NCI-H774 (cell line): Measurements from ENCODE around the gene FLT1.

Source experiments
- DNase-seq: peaks from one replicate; lab custom pipeline; 2025; lab: John Stamatoyannopoulos, UW

FLT1 gene

GRCh38 chr13:28488376-28489005, 6.4 kb downstream of the FLT1 start:
- DNase-seq, result no peak

- no peak for DNase-seq
Measured at GRCh38 chr13:28485996-28486543, 8.9 kb downstream of the FLT1 start.

- DNase-seq, result no peak
Measured at GRCh38 chr13:28485551-28485950, 9.4 kb downstream of the FLT1 start.

- DNase-seq, result no peak
Measured at GRCh38 chr13:28485097-28485496, 9.8 kb downstream of the FLT1 start.

- no peak for DNase-seq
Measured at GRCh38 chr13:28483313-28483931, 11.5 kb downstream of the FLT1 start.

DNA sequence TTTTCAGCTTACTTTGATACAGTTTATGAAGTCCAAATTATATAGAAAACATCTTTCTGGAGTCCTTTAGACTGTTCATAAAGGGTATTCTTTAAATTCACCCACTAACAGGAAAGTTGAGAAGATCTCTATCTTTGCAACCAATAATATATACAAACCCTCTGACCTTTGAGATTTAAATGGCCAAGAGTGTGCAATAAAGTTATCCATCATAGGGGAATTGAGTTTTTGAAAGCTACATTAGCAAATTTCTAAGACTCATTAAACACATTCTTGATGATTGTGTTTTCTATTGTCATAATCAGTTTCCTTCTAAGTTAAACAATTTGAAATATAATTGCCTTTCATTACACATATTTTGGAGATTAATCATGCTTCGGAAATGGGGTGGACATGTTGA, 15.9 kb downstream of the FLT1 start:
- DNase-seq, result no peak

- no peak for DNase-seq
Measured at GRCh38 chr13:28478127-28478526, 16.8 kb downstream of the FLT1 start.

GRCh38 chr13:28477709-28477973, 17.3 kb downstream of the FLT1 start:
- DNase-seq, result no peak

GRCh38 chr13:28476919-28477708, 17.8 kb downstream of the FLT1 start:
- no peak for DNase-seq

DNA sequence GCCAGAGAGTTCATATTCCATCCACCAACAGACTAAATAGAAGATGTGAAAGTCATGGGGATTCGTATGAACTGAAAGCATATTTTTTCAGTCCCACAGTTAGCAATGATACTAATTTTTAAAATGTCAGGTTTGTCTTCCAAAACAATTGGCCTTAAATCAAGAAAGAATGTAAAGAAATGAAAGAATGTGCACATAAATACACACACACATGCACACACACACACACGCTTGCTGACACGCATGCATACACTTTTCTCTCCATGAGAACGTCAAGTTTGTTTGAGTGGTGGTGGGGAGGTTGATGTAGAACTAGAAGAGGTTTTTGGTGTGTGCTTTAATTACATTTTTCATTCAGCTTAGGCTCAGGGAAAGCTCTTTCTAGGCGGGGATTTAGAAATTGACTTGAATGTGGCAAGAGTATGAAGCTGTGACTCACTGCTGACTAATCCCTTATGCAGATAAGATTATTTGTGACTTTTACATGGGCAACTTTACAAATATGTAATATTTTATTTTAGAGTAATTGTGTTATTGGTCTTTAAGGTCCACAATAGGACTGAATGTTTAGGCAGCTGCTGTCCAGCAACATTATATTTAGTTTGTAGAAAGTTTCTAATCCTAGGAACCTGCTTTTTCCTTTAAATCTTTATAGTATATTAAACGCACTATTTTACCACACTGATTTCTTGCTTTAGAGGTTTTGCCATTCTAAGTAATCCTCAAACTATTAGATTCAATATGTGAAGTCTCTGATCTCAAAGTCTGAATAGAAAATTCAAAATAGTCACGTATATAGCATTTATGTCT, 18.8 kb downstream of the FLT1 start:
- DNase-seq, result no peak

GRCh38 chr13:28474491-28475134, 20.3 kb downstream of the FLT1 start:
- no peak for DNase-seq

DNA sequence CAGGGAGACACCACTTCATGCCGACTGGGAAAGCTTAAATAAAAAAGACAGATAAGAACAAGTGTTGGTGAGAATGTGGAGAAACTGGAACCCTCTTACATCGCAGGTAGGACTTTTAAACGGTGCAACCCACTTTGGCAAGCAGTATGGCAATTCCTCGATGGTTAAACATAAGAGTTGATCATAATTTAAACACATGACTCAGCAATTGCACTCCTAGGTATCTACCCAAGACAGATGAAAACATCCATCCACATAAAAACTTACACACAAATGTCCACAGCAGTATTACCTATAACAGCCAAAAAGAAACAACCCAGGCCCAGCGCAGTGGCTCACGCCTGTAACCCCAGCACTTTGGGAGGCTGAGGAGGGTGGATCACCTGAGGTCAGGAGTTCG, 21.9 kb downstream of the FLT1 start:
- DNase-seq, result no peak

DNA sequence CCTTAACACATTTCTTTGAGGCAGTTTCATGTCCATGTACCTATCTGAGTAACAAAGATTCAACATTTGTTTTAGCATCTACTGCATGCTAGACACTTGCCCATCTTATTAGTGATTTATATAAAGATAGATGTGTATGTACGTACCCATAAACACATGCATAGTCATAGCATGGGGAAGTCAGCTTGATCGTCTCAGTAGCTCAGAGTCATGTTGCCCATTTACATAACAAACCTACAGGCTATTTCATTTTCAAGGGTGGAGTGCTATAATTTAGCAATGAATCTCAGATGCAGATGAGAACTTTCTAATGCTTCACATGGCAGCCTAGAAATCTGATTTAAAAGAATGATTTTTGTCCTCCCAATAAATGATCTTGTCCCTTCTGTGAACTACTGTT, 23.5 kb downstream of the FLT1 start:
- DNase-seq, result no peak

GRCh38 chr13:28470296-28470695, 24.6 kb downstream of the FLT1 start:
- DNase-seq, result no peak

DNA sequence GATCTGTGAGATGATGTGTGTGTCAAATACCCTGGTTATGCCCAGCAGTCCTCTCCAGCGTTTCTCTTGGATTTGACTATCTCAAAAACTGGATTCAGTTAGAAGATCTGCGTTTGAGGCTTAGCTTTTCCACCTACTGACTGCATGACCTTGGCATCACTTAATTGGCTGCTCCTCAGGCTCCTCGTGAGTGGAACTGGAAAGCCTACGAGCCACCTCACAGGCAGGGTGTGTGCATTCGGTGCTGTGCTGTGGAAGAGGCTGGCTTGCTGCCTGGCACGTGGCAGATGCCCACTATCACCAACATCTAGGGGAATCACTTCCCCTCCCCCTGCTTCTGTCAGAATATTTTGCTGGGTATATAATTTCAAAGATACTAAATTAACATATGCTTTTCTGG, 25.6 kb downstream of the FLT1 start:
- DNase-seq, result no peak

DNA sequence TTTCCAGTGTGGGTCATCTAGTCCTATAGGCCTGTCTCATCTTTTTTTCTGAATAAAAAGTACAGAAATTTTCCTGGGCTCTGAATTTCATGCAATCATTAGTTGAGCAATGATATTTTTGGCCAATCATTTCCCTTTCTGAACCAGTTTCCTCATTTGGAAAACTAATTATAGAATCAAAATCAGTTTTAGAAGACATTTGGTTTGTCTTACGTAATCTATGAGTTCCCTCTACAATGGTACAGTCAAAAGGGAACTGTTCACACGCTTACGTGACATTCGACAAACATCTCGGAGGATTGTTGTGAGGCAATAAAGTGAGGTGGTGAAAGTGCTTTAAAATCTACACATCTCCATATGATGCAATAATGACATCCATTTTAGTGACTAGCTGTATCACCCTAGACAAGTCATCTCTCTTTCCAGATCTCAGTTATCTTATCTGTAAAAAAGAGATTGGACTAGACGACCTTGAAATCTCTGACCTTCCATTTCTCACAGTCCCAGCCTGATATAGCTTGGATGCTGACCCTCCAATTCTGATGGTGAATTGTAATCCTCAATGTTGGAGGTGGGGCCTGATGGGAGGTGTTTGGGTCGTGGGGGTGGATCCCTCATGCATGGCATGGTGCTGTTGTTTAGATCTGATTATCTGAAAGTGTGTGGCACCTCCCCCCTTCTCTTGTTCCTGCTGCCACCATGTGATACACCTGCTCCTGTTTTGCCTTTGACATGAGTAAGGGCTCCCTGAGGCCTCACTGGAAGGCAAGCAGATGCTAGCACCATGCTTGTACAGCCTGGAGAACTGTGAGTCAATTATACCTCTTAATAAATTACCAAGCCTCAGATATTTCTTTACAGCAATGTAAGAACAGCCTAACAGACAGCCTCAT, 26.7 kb downstream of the FLT1 start:
- DNase-seq, result no peak

DNA sequence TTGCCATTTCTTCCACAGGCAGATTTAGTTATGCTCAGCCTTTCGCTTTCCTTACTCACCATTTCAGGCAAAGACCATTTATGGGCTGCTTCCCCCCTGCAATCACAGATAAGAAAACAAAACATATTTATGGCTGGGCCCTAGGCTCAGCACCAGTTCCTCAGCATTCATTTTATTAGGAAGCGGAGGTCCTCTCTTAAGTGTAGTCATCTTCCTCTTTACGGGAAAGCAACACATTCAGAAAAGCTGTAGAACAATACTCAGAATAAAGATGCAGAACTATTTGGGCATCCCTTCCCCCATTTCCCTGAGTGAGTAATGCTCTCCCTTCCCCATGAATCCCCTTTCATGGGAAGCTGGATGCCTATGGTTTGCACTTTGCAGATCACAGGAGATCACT, 27.9 kb downstream of the FLT1 start:
- DNase-seq, result no peak

GRCh38 chr13:28466151-28466550, 28.8 kb downstream of the FLT1 start:
- DNase-seq, result no peak

DNA sequence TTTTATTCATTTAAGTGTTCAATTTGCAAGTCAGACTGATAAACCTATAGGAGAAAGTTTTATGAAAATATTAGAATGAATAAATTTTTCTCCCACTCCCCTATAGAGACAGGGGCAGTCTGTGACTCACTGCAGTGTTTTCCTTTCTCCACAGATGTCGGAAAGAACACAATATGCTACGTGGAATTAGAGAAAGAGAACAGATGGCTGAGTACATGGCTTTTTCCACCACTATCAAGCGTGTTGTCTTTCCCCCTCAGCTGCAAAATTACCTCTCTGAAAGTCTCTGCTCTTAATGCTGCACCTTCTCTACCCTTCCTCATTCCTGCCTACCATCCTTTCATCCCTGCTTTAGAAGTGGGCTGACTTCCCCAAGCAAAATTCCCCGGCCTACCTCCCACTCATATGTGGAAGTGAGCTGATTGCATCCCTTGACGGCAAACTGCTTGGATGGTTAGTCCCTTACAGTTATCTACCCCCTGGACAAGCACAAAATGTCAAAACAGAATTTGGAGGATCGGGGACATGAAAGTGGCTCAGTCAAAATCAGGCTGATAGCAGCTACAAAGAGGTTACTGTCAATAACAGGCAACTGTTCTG, 30.0 kb downstream of the FLT1 start:
- DNase-seq, result no peak

DNA sequence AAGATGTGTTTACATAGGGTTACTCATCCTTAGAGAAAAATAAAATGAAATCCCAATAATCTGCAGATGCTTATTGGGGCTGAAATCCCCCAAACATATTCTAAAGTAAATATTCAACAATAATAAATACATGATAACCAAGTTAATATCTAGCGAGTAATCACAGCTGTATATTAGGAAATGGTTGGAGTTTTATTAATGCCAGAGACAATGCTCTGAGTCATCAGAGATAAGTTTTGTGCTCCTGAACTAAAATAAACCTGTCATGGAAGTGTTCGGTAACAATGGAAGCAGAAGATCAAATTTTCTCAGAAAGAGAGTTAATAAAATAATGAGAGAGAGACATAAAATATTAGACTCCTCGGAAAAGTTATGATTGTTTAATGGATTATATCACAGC, 31.4 kb downstream of the FLT1 start:
- DNase-seq, result no peak

DNA sequence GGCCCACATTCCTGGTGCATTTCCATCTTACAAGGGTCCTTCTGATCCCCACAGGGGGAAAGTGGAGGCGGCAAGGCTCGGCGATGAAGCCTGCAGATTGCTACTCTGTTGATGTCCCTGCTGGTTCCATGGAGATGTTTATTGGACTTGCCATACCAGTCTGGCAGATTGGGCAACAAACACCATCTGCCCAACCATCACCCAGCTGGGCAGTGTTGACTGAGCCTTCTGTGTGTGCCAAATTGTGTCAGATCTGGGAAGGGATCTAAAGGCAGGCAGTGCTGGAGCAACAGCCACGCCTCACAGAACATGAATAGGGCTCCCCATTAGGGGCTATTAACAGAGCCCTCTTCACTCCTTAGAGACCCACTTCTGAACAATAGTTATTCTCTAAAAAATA, 35.0 kb downstream of the FLT1 start:
- no peak for DNase-seq
